Measurements from ENCODE around the gene TADA3. TPM values are rescaled to one million over a fixed set of nuclear protein-coding genes. Genes with fewer than 3 reads are reported as not detected.

TADA3 gene
- total and polyA plus RNA-seq, 2 donors (not counting 3 experiments of a cell fraction or from before 2014, with no cell fraction given): 27.8 to 31.0 TPM

- intact Hi-C loops (cut with micrococcal nuclease): loop anchor here (10.0 kb wide), 1 partner anchor 326 kb away; the partner anchor contains the start of gene VHL
- POLR2A ChIA-PET: no interaction called here
Measured at GRCh38 chr3:9818666-9819335, 26.5 kb upstream of the TADA3 start.

More at GRCh38 chr3:9818666-9819335, 26.5 kb upstream of the TADA3 start:
- H3K27ac ChIP-seq (ENCODE audit: insufficient read depth, low read depth, low read length): no peak overlapping the region
- H3K4me2 ChIP-seq (ENCODE audit: insufficient read depth, low read length): no peak overlapping the region
- DNase-seq (ENCODE audit: low read depth, low spot score): no peak
- dilution Hi-C loops (cut with MboI; ENCODE audit: extremely low pct_ligation_motif_present, low sequenced_read_pairs): no loop called here
- H3K79me2 ChIP-seq (ENCODE audit: control insufficient read depth, insufficient read depth, low read length): no peaks in the 10 kb centered on the region
- no peaks in the 10 kb centered on the region for H3K9me1 ChIP-seq (replicated peaks; ENCODE audit: control insufficient read depth, extremely low read depth, insufficient read depth, low read length)
- no peaks in the 10 kb centered on the region for H3K27me3 ChIP-seq (ENCODE audit: control insufficient read depth in 2 of 2, insufficient read depth in 2 of 2, low read length in 2 of 2)
- no peak overlapping the region for H3K4me3 ChIP-seq (replicated peaks in 1 of 3; ENCODE audit: insufficient read depth in 1 of 3, low read depth in 1 of 3, low read length in 3 of 3)
- no peak overlapping the region for H2AFZ ChIP-seq (ENCODE audit: low read depth, low read length)
- FAIRE-seq: no peak
- no peaks in the 10 kb centered on the region for H3K9me3 ChIP-seq (replicated peaks; ENCODE audit: control insufficient read depth, insufficient read depth, low read length)
- TF ChIP-seq EZH2 (IDR thresholded peaks at IDR 0.05; ENCODE audit: borderline replicate concordance, low read depth, low read length, severe bottlenecking) (no peak), MYC (IDR thresholded peaks at IDR 0.05; ENCODE audit: low read depth, low read length) (no peak), JUN (IDR thresholded peaks at IDR 0.05; ENCODE audit: borderline replicate concordance, insufficient read depth, insufficient read length, low read depth) (no peak), POLR2AphosphoS5 (IDR thresholded peaks at IDR 0.05; ENCODE audit: insufficient read depth, low read depth, low read length) (no peak), POLR2A (IDR thresholded peaks at IDR 0.05; ENCODE audit: low read depth, low read length) (no peak), FOS (IDR thresholded peaks at IDR 0.05; ENCODE audit: borderline replicate concordance, insufficient read depth, low read length) (no peak), CTCF (IDR thresholded peaks at IDR 0.05; ENCODE audit: extremely low read depth in 1 of 2, insufficient read depth in 1 of 2, low read depth in 1 of 2, low read length in 2 of 2) (no peak), GATA2 (IDR thresholded peaks at IDR 0.05; ENCODE audit: insufficient read depth, insufficient read length, low read depth, low read length) (no peak)
- TF ChIP-seq, protein P1, sequence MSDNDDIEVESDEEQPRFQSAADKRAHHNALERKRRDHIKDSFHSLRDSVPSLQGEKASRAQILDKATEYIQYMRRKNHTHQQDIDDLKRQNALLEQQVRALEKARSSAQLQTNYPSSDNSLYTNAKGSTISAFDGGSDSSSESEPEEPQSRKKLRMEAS (IDR thresholded peaks at IDR 0.05; ENCODE audit: insufficient read depth, insufficient read length): no peak
- peaks cover 0 to 5% of the 10 kb centered on the region in 2 experiments for H3K36me3 ChIP-seq (ENCODE audit: control insufficient read depth in 2 of 2, extremely low read depth in 1 of 2, insufficient read depth in 2 of 2, low read length in 2 of 2)
- no peaks in the 10 kb centered on the region for H3K4me1 ChIP-seq (ENCODE audit: control insufficient read depth, extremely low read depth, insufficient read depth, low read length)
- CTCF ChIA-PET: interaction anchor here (1.2 kb wide), 2 partner anchors 13 to 128 kb away, joined by 3 to 7 read pairs; no protein-coding TSS in a partner anchor
- no TSS peak for BruUV-seq (replicated peaks)
- H3K9ac ChIP-seq (replicated peaks; ENCODE audit: extremely low read depth, insufficient read depth, low read length): no peak overlapping the region
- no peaks in the 10 kb centered on the region for H4K20me1 ChIP-seq (replicated peaks; ENCODE audit: control insufficient read depth, extremely low read depth, insufficient read depth, low read length)
